ENCODE results near the gene MECR.

Gene MECR

DNA sequence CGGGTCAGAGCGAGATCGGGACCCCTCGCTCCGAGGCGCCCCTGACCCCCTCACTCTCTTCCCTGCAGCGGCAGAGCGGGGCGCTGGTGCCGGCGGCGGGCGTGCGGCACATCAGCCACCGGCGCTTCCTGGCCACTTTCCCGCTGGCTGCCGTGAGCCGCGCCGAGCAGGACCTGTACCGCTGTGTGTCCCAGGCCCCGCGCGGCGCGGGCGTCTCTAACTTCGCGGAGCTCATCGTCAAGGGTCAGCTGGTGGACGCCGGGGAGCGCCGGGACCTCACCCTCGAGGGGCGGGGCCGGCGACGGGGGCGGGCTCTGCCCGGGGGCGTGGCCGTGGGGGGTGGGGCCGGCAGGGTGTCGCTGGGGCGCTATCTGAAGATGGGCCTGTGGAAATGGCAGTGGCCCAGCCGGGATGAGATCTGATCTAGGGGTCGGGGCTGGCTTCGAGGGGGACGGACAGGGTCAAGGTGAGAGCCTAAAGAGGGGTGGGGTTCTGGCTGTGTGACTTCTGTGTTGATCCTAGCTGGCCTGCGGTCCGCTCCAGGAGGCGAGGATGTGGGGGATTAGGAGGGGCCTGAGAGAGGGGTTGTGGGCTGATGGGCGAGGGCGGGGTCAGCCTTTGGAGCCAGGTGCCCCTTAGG, 29.2 kb upstream of the MECR start:
- no peak for DNase-seq (ENCODE audit: insufficient read length, low spot score)
- no peak for TF ChIP-seq POLR2A (IDR thresholded peaks at IDR 0.05; ENCODE audit: low read depth, low read length)
- FAIRE-seq, result no peak

DNA sequence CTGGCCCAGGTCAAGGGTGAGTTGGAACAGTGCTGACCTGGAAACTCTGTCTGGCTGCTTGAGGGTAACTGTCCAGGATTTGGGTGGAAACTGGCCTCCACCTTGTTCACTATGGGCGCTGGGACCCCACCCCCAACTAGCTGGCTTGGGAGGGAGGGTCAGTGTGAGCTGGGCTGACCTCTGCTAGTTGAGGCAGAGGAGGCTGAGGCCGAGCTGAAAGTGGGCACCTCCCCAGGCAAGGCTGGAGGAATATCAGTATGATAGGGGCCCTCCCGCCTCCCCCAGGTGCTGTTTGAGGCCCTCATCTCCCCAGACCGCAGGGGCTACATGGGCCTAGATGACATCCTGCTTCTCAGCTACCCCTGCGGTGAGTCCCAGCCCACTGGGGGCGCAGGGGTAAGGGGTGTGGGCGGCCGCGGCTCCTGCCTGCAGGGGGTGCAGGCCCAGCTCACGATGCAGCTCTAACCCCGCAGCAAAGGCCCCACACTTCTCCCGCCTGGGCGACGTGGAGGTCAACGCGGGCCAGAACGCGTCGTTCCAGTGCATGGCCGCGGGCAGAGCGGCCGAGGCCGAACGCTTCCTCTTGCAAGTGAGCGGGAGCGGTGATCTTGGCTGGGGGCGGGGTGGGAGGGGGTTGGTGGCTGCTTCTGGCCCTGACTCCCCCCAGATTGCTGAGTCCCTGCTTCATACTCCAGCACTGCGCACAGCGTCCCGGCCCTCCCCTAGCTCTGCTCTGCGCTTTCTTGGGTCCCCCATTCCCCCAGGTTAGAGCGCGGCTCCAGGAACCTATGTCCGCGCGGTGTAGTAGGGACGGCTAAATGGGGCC, 28.5 kb upstream of the MECR start:
- FAIRE-seq (no peak), DNase-seq (ENCODE audit: insufficient read length, low spot score) (no peak)
- TF ChIP-seq POLR2A (IDR thresholded peaks at IDR 0.05; ENCODE audit: low read depth, low read length), result no peak

DNA sequence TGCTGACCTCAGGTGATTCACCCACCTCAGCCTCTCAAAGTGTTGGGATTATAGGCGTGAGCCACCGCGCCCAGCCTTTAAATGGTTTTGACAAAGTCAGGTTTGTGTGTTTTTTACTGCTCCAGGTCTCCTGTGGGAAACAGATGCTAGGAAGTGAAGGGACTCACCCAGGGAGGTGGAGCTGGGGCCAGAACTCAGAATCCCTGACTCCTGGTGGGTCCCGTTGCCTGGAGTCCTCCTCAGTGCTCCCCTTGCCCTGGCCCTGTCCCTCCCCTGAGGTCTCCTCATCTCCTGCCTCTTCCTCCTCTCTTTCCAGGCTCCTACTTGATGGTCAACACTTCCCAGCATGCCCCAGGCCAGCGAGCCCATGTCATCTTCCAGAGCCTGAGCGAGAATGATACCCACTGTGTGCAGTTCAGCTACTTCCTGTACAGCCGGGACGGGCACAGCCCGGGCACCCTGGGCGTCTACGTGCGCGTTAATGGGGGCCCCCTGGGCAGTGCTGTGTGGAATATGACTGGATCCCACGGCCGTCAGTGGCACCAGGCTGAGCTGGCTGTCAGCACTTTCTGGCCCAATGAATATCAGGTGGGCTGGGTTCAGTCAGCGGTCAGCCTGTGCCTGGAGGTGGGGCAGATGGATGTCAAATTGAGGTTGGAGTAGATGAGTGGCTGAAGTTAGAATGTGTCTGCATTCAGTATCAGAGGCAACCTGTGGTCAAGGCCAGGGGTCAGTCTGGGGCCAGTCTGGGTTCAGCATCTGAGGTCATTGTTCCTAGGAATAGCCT, 27.6 kb upstream of the MECR start:
- no peak for TF ChIP-seq POLR2A (IDR thresholded peaks at IDR 0.05; ENCODE audit: low read depth, low read length)
- DNase-seq (ENCODE audit: insufficient read length, low spot score), result no peak
- FAIRE-seq, result no peak

DNA sequence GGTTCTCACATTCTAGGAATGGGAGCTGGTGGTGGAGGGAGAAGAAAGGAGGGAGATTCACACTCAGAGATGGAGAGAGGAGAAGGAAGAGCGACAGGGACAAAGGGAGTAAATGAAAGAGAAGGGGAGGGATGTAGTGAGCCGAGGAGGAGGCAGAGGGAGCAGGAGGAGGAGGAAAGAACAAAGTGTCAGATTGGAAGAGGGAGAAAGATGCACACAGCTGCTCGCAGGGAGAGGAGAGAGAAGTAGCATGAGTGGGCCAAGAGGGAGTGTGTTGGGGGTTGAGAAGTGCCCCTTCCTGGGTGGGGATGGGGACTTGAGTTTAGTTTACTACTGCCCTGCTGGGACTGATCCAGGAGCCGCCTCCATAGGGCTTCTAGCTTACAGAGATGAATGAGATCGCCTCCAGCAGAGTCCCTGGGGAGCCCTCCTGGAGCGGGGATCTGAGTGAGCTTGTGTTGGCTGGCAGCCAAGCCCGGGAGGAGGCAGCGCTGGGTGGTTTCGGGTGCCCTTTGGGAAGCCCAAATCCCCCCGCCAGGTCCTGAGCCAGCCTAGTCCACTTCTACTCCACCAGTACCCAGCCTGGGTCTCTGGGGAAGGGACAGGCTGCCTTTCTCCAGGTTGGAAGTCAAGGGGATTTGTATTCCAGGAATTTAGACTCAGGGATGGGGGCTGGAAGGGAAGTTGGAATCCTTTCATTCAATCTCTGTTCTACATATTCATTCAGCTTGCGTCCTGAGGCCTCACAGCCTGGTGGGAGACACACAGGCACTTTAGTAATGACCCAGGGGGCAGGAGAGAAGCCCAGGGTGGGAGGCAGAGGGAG, 26.5 kb upstream of the MECR start:
- DNase-seq (ENCODE audit: insufficient read length, low spot score) (peak; percentile 61), FAIRE-seq (no peak)
- TF ChIP-seq POLR2A (IDR thresholded peaks at IDR 0.05; ENCODE audit: low read depth, low read length), result no peak

DNA sequence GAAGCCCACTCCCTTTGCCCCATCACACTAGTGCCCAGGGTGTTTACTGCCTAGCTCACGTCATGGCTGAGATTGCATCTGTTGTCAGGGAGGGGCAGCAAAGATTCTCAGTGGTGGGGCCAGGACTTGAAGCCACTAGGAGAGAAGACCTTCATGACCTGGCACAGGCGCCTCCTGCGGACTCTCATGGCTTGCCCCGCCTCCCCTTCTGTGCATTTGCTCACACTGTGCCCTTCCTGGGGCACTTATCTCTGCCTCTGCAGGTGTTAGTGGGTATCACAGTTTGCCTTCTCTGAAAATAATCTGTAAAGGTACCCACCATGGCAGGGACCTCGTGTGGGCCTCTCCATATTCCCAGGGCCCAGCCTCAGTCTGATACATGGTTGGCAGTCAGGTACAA, 25.7 kb upstream of the MECR start:
- no peak for TF ChIP-seq POLR2A (IDR thresholded peaks at IDR 0.05; ENCODE audit: low read depth, low read length)
- DNase-seq (ENCODE audit: insufficient read length, low spot score) (no peak), FAIRE-seq (no peak)

DNA sequence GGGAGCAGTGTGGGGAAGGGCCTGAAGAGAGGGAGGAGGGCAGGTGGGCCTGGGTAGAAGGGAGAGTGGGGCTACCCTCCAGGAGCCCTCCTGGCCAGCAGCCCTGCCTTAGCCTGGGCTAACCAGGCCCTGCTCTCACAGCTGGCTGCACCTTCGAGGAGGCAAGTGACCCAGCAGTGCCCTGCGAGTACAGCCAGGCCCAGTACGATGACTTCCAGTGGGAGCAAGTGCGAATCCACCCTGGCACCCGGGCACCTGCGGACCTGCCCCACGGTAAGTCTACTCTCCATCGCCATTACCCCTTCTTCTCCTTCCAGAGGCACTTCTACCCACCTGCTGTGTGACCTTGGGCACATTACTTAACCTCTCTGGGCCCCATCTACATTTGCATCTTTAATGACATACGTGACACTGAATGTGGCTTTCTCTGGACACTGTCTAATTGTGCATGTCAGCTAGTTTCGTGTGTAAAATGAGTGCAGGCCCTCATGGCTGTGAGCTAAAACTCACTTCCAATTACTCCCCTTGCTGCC, 24.5 kb upstream of the MECR start:
- no peak for DNase-seq (ENCODE audit: insufficient read length, low spot score)
- no peak for FAIRE-seq
- no peak for TF ChIP-seq POLR2A (IDR thresholded peaks at IDR 0.05; ENCODE audit: low read depth, low read length)

DNA sequence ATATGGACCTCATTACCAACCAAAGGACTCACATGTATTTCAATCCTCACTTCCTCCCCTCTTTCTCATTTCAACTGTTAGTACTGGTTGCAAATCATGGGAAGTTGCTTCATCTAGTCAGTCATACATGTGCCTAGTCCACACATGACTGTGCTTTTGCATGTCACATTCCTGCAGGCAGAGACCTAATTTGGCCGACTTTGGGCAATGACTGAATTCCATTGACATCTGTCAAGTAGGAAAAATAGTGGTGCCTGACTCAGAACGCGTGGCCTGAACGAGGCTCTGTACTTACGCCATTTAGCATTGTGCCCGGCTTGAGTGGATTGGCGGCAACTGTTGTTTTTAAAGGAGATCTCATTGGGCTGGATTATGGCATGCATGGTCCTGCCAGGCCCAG, 23.6 kb upstream of the MECR start:
- no peak for FAIRE-seq
- TF ChIP-seq POLR2A (IDR thresholded peaks at IDR 0.05; ENCODE audit: low read depth, low read length), result no peak
- no peak for DNase-seq (ENCODE audit: insufficient read length, low spot score)

DNA sequence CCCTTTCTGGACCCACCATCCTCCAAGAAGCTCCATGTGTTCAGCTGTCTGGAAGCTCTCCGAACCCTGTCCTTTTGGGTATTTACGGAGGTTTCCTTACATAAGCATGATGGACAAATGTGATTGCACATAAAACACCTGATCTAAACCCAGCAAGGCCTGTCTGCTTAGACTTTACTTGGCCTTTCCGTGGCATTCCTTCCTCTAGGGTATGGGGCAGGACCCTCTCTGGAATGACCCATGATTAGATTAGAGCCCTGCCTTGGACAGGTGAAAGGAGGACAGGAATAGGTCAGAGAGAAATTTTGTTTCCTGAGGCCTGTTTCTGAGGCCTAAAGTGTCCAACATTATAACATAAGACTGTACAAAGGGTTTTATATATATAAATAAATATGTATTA, 22.4 kb upstream of the MECR start:
- FAIRE-seq (no peak), DNase-seq (ENCODE audit: insufficient read length, low spot score) (no peak)
- no peak for TF ChIP-seq POLR2A (IDR thresholded peaks at IDR 0.05; ENCODE audit: low read depth, low read length)

DNA sequence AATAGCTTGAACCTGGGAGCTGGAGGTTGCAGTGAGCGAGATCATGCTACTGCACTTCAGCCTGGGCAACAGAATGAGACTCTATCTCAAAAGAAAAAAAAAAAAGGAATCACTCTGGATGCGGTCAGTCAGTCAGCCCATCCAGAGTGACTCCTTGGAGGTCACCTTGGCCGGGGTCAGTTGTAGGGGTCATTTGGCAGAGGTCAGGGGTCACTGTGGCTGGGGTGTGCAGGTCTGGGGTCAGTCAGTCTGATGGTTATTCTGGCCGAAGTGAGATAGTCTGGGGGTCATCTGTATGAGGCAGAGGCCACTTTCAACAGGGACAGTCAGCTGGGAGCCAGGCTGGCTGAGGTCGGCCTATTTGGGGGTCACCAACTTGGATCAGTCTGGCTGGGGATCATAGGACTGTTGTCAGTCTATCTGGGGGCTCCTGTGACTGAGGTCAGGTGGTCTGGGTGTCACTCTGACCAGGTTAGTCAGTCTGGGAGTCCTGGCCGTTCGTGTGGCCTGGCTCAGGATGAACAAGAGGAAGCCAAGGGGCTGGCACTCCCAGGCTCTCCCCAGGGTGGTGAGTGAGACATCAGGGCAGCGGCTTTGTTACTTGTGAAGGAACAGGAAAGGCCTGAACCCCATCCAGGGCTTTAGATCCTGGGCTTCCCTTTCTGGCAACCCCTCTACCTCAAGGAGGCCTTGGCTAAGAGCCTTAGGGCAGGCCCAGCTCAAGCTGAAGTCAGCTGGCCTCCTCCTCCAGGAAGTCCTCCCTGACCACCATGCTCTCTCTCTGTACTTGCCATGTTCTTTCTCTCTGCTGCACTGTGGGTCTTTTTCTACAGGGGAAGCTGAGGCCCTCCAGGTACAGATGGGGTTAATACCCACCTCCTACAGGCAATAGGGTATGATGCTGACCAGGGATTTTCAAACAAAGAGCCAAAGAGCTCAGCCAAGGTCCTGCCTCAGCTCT, 20.7 kb upstream of the MECR start:
- no peak for FAIRE-seq

DNA sequence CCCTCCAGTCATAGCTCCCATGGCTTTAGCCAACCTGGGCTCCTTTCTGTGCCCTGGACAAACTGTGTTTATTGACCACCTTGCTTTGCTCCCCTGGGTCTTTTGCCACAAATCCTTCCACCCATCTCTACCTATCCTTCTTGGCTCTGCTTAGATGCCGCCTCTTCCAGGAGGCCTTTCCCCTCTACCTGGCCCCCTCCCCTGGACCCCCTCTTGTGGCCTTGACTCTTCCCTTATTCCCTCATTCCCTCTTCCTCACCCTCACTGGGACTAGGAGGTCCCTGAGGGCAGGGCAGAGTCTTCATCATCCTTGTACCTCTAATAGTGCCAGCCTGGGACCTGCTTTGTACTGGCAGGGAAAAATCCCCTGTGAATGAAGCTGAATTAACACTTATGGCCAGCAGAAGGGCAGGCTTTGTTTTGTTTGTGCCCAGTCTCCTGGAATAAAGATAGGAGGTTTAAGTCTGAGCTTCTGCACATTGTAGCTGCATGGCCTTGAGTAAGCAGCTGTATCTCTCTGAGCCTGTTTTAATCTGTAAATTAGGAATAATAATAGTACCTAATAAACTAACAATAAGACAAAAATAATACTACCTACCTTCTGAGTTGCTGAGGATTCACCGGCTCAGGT, 19.3 kb upstream of the MECR start:
- DNase-seq (ENCODE audit: insufficient read length, low spot score), result no peak
- no peak for TF ChIP-seq POLR2A (IDR thresholded peaks at IDR 0.05; ENCODE audit: low read depth, low read length)
- FAIRE-seq, result no peak

More for the DNA sequence above, 20.7 kb upstream of the MECR start:
- no peak for TF ChIP-seq POLR2A (IDR thresholded peaks at IDR 0.05; ENCODE audit: low read depth, low read length)
- no peak for DNase-seq (ENCODE audit: insufficient read length, low spot score)

DNA sequence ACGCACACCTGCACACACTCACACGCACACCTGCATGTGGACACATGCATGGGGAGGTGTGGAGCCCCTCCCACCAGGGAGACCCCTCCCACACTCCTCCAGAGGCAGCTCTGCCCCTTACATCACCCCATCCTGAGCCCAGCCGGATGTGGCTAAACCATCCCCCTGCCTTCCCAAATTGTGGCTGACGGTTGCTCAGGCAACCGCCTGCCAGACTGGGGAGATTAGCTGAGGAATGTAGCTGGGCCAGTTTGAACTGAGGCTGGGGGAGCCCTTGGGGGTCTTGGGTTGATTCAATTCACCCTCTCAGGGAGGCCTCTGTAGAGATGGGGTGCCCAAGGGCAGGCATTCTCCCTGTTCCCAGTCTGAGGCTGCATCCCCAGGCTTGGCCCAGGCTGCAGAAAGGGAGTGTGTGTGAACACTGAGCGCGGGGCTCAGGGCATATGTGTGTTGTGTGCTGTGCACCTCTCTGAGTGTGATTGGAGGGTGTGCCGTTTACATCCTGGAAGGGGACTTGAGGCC, 18.5 kb upstream of the MECR start:
- FAIRE-seq (no peak), DNase-seq (ENCODE audit: insufficient read length, low spot score) (no peak)
- TF ChIP-seq POLR2A (IDR thresholded peaks at IDR 0.05; ENCODE audit: low read depth, low read length), result no peak

DNA sequence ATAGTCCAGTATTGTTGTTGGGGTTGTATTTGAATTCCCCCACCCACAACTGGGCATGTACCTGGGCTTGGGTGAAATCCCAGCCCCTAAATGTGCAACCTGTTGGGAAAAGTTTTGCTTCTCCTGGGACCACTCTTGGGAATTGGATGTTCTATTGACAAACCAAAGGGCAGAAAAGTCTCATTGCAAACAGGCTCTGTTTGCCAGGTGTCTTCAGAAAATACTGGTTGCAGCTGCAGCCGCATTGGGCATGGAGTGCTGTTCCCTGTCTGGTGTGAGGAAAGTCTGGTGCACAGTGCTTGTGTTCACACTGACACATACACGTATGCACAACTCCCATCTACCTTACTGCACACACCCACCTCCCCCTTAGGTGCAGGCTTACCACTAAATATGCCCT, 17.7 kb upstream of the MECR start:
- DNase-seq (ENCODE audit: insufficient read length, low spot score) (no peak), FAIRE-seq (no peak)
- TF ChIP-seq POLR2A (IDR thresholded peaks at IDR 0.05; ENCODE audit: low read depth, low read length), result no peak

Measured in H54 (cell line).